HG03442 (cell line): ENCODE results near the gene ZNF169.
"Not testable (repeated sequence)": the region's sequence is repeated elsewhere in the genome, so short reads cannot be mapped to it uniquely, and the experiment has no call there.

ENCODE experiments used
- ATAC-seq: cut with Tn5 transposase; IDR thresholded peaks from one replicate; pipeline ENCODE4 v1.9.1; 2021; ENCODE audit warnings: mild to moderate bottlenecking, moderate library complexity; ENCODE audit not compliant: unreplicated experiment

The ZNF169 gene

GRCh38 chr9:94259077-94259862, at the start of gene ZNF169:
Gene ZNF169, plus strand, starts transcription at chr9:94259298. Its CDS starts 19,515 bp downstream, at chr9:94278813.
- peak; percentile 100 for ATAC-seq

- no peak for ATAC-seq
Observed at GRCh38 chr9:94210616-94211603, 48.2 kb upstream of the ZNF169 start.

GRCh38 chr9:94212091-94212490, 47.0 kb upstream of the ZNF169 start:
- no peak for ATAC-seq

GRCh38 chr9:94212531-94212930, 46.6 kb upstream of the ZNF169 start:
- no peak for ATAC-seq

- ATAC-seq = peak; percentile 83
Observed at GRCh38 chr9:94213511-94214124, 45.5 kb upstream of the ZNF169 start.

GRCh38 chr9:94222870-94223269, 36.2 kb upstream of the ZNF169 start:
- no peak for ATAC-seq

- not testable (repeated sequence) for ATAC-seq
Observed at GRCh38 chr9:94225413-94225812, 33.7 kb upstream of the ZNF169 start.

GRCh38 chr9:94228616-94229015, 30.5 kb upstream of the ZNF169 start:
- no peak for ATAC-seq

GRCh38 chr9:94232428-94232827, 26.7 kb upstream of the ZNF169 start:
- no peak for ATAC-seq

GRCh38 chr9:94241098-94241497, 18.0 kb upstream of the ZNF169 start:
- ATAC-seq = not testable (repeated sequence)

- no peak for ATAC-seq
Observed at GRCh38 chr9:94245651-94246050, 13.4 kb upstream of the ZNF169 start.

- no peak for ATAC-seq
Observed at GRCh38 chr9:94250456-94250855, 8.6 kb upstream of the ZNF169 start.

GRCh38 chr9:94256007-94256406, 3.1 kb upstream of the ZNF169 start:
- ATAC-seq = no peak

- ATAC-seq = not testable (repeated sequence)
Observed at GRCh38 chr9:94265626-94266402, 6.7 kb downstream of the ZNF169 start.

GRCh38 chr9:94269264-94269663, 10.2 kb downstream of the ZNF169 start:
- no peak for ATAC-seq

- no peak for ATAC-seq
Observed at GRCh38 chr9:94270009-94270408, 10.9 kb downstream of the ZNF169 start.

GRCh38 chr9:94277029-94277428, 17.9 kb downstream of the ZNF169 start:
- ATAC-seq = not testable (repeated sequence)

- no peak for ATAC-seq
Observed at GRCh38 chr9:94277885-94278536, 18.9 kb downstream of the ZNF169 start.

GRCh38 chr9:94280409-94280989, 21.4 kb downstream of the ZNF169 start:
- ATAC-seq = no peak

- no peak for ATAC-seq
Observed at GRCh38 chr9:94281101-94281500, 22.0 kb downstream of the ZNF169 start.
